CD4-positive, alpha-beta memory T cell (primary cell): ENCODE results near the gene SLC35E1. TPM values are rescaled to one million over a fixed set of nuclear protein-coding genes. Genes with fewer than 3 reads are reported as not detected.

Experiments used
- polyA plus RNA-seq, 2 donors: library from polyadenylated mRNA; unstranded; fragments of 300-500 nt; fragmentation: Illumina TruSeq; gene quantifications; one replicate each; pipeline ENCODE4 v1.2.3, GENCODE V29; 2021
- total RNA-seq, 2 experiments: library from RNA; stranded (reverse); gene quantifications; one replicate each; pipeline ENCODE4 v1.2.3, GENCODE V29; 2021

Gene SLC35E1
- total and polyA plus RNA-seq, 4 experiments from 2014 or later = 15.3 to 38.8 (median 35.3) TPM

Other genes starting within 250 kb of the SLC35E1 start
- 100 to 1,000 TPM; 425 to 437 TPM for gene KLF2, start 247.6 kb downstream of the SLC35E1 start, total RNA-seq
- gene KLF2, start 247.6 kb downstream of the SLC35E1 start, polyA plus RNA-seq = 100 to 1,000 TPM; 120 to 300 TPM
- gene EPS15L1, start 100.4 kb downstream of the SLC35E1 start, total RNA-seq = 10 to 100 TPM; 53.6 to 55.8 TPM
- gene EPS15L1, start 100.4 kb downstream of the SLC35E1 start, polyA plus RNA-seq = 10 to 100 TPM in 1 of 2 donors, 1 to 10 TPM in 1; 6.6 to 12.7 TPM
- gene CALR3, start 76.2 kb downstream of the SLC35E1 start, total RNA-seq = not detected
- gene CALR3, start 76.2 kb downstream of the SLC35E1 start, polyA plus RNA-seq = not detected
- gene C19orf44, start 76.0 kb downstream of the SLC35E1 start, total RNA-seq = 1 to 10 TPM; 4.6 to 6.7 TPM
- gene C19orf44, start 76.0 kb downstream of the SLC35E1 start, polyA plus RNA-seq = 1 to 10 TPM in 1 of 2 donors, under 1 TPM in 1; 0.38 to 1.7 TPM
- gene CHERP, start 30.0 kb downstream of the SLC35E1 start, total RNA-seq = 10 to 100 TPM; 72.9 to 73.5 TPM
- 10 to 100 TPM in 1 of 2 donors, 1 to 10 TPM in 1; 5.3 to 24.6 TPM for gene CHERP, start 30.0 kb downstream of the SLC35E1 start, polyA plus RNA-seq
- 10 to 100 TPM; 17.8 to 18.6 TPM for gene MED26, start 55.8 kb upstream of the SLC35E1 start, total RNA-seq
- gene MED26, start 55.8 kb upstream of the SLC35E1 start, polyA plus RNA-seq = 1 to 10 TPM; 3.3 to 4.6 TPM
- 10 to 100 TPM; 89.3 to 94.1 TPM for gene SMIM7, start 87.7 kb upstream of the SLC35E1 start, total RNA-seq
- gene SMIM7, start 87.7 kb upstream of the SLC35E1 start, polyA plus RNA-seq = 10 to 100 TPM; 59.6 to 66.9 TPM
- gene TMEM38A, start 88.7 kb upstream of the SLC35E1 start, total RNA-seq = under 1 TPM; 0.67 to 0.99 TPM
- gene TMEM38A, start 88.7 kb upstream of the SLC35E1 start, polyA plus RNA-seq = 1 to 10 TPM in 1 of 2 donors, under 1 TPM in 1; 0.22 to 1.2 TPM
- gene NWD1, start 147.4 kb upstream of the SLC35E1 start, total RNA-seq = not detected
- gene NWD1, start 147.4 kb upstream of the SLC35E1 start, polyA plus RNA-seq = not detected